ENCODE measurements around the gene RUNX1. TPM values are rescaled to one million over a fixed set of nuclear protein-coding genes. Genes with fewer than 3 reads are reported as not detected.

RUNX1 gene
- total RNA-seq, 4 donors from 2014 or later, result 3.9 to 14.5 (median 5.8) TPM

DNA sequence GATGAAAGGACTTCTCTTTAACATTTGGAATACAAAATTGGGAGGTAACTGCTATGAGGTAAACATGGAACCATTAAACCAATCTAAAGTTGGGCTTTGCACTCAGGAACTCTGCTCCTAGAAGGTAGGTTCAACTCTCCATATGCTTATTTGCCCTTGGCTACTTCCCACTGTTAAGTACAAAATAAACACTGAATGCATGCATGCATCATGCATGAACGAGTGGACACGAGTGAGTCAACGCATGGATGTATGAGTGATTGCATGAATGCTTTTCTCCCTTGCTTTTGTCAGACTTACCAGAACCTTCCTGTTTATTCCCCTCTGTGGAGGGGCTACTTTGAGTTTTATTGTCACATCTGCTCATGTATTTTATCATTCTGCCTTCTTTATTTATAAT, 42.4 kb upstream of the RUNX1 start:
- Histone ChIP-seq H3K4me1 (no peaks in the 10 kb centered on the region), H3K27ac (no peak overlapping the region), H3K4me3 (no peak overlapping the region), H3K36me3 (no peaks in the 10 kb centered on the region), H3K9me3 (no peaks in the 10 kb centered on the region), H3K27me3 (no peaks in the 10 kb centered on the region)
- TF ChIP-seq, protein P1, sequence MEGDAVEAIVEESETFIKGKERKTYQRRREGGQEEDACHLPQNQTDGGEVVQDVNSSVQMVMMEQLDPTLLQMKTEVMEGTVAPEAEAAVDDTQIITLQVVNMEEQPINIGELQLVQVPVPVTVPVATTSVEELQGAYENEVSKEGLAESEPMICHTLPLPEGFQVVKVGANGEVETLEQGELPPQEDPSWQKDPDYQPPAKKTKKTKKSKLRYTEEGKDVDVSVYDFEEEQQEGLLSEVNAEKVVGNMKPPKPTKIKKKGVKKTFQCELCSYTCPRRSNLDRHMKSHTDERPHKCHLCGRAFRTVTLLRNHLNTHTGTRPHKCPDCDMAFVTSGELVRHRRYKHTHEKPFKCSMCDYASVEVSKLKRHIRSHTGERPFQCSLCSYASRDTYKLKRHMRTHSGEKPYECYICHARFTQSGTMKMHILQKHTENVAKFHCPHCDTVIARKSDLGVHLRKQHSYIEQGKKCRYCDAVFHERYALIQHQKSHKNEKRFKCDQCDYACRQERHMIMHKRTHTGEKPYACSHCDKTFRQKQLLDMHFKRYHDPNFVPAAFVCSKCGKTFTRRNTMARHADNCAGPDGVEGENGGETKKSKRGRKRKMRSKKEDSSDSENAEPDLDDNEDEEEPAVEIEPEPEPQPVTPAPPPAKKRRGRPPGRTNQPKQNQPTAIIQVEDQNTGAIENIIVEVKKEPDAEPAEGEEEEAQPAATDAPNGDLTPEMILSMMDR (IDR thresholded peaks at IDR 0.05), result no peak
- TF ChIP-seq POLR2AphosphoS5 (IDR thresholded peaks at IDR 0.05), result no peak
- WGBS, 2 donors (ENCODE audit: low coverage in 1 of 2), result 61 to 75% methylated on average over 3 of the region's 3 CpGs
- no peak for ATAC-seq

DNA sequence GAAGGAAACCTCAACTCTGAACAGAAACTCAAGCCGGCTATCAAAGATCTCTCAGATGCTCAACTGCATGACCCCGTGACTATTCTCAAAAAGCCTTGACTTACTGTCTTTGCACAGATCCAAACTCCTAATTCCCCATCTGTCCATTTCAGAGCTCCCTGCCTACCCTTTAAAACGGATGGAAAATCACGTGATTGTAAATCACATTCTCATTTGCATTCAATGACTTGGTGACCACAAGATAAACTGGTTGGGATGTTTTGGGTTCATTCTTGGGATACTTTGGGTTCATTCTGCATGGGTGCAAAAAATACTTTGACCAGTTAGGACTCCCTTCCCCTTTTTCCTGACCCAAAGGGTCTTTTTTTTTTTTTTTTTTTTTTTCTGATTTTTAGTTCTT, 41.3 kb upstream of the RUNX1 start:
- Histone ChIP-seq H3K36me3 (no peaks in the 10 kb centered on the region), H3K9me3 (no peaks in the 10 kb centered on the region), H3K27ac (no peak overlapping the region), H3K27me3 (no peaks in the 10 kb centered on the region), H3K4me3 (no peak overlapping the region), H3K4me1 (no peaks in the 10 kb centered on the region)
- 74 to 82% methylated on average over 4 of the region's 4 CpGs for WGBS, 2 donors (ENCODE audit: low coverage in 1 of 2)
- TF ChIP-seq POLR2AphosphoS5 (IDR thresholded peaks at IDR 0.05) (no peak), POLR2A (IDR thresholded peaks at IDR 0.05) (no peak)
- no peak for ATAC-seq

DNA sequence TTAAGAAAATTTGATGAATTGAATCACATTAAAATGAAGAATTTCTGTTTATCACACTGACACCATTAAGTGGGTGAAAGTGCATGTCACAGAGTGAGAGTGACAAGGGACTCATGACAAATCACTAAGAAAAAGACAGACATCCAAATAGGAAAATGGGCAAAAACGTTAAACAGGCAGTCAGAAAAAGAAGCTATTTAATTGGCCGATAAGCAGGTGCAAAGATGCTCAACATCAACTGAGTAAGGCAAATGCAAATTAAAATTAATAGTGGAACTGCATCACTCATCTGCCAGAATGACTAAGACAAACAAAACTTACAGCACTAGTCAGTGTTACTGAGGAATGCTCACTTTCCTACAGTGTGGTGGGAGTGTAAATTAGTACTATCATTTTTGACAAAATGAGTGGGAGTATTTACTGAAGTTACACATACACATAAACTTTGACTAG, 39.2 kb upstream of the RUNX1 start:
- 59% methylated on average over 2 of the region's 2 CpGs; no CpG with 5 or more reads in 1 of the 2 donors for WGBS, 2 donors (ENCODE audit: low coverage in 1 of 2)
- TF ChIP-seq POLR2A (IDR thresholded peaks at IDR 0.05) (no peak), EP300 (IDR thresholded peaks at IDR 0.05) (no peak), POLR2AphosphoS5 (IDR thresholded peaks at IDR 0.05) (no peak)
- TF ChIP-seq, protein P1 (IDR thresholded peaks at IDR 0.05), result no peak
- no peak for ATAC-seq
- Histone ChIP-seq H3K27me3 (no peaks in the 10 kb centered on the region), H3K9me3 (no peaks in the 10 kb centered on the region), H3K36me3 (no peaks in the 10 kb centered on the region), H3K4me1 (no peaks in the 10 kb centered on the region), H3K27ac (no peak overlapping the region), H3K4me3 (no peak overlapping the region)

DNA sequence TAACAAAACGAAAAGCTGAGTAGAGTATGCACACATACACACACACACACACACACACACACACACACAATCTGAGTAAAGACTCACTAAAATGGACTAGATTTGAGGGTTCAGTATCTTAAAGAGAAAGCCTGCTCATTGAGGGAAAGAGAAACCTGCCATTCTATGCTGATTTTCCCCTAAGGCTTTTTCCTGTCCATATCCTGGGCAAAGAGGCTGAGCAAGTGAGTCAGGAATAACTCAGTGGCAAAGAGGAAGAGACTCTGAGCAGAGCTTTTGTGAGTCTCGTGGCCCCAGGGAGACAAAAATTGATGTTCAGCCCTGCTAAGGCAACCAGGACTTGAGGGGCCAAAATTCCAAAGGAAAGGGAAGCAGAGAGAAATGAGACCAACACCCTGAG, 37.3 kb upstream of the RUNX1 start:
- 0 to 44% methylated on average over 1 to 2 of the region's 2 CpGs for WGBS, 2 donors (ENCODE audit: low coverage in 1 of 2)
- H3K27ac ChIP-seq, result no peak overlapping the region

DNA sequence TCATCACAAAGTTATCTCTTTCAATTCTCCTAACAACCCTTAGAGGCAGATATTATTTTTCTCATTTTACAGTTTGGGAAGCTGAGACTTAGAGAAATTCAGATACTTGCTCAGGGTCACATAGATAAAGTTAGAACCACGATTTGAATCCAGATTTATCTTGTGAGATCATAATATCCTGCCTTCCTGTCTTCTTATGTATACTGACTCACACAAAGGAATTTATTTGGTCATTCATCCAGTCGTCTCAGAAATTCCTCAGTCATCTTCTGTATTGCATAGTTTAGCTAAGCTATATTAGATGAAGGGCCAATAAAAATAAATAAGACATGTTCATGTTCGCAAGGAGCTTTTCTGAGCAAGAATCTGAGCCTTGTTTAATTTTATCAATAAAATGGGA, 35.8 kb upstream of the RUNX1 start:
- WGBS, 2 donors (ENCODE audit: low coverage in 1 of 2), result 10 to 16% methylated on average over 3 of the region's 3 CpGs
- TF ChIP-seq POLR2AphosphoS5 (IDR thresholded peaks at IDR 0.05) (no peak), EP300 (IDR thresholded peaks at IDR 0.05) (no peak), POLR2A (IDR thresholded peaks at IDR 0.05) (no peak)
- TF ChIP-seq, protein P1 (IDR thresholded peaks at IDR 0.05), result no peak
- H3K9me3 ChIP-seq, result no peaks in the 10 kb centered on the region
- ATAC-seq, result no peak
- H3K4me3 ChIP-seq, result no peak overlapping the region
- H3K27me3 ChIP-seq, result no peaks in the 10 kb centered on the region
- no peak overlapping the region for H3K27ac ChIP-seq
- H3K4me1 ChIP-seq, result no peaks in the 10 kb centered on the region
- no peaks in the 10 kb centered on the region for H3K36me3 ChIP-seq

More for the DNA sequence above, 37.3 kb upstream of the RUNX1 start:
- Histone ChIP-seq H3K27me3 (no peaks in the 10 kb centered on the region), H3K4me1 (no peaks in the 10 kb centered on the region), H3K9me3 (no peaks in the 10 kb centered on the region), H3K36me3 (no peaks in the 10 kb centered on the region), H3K4me3 (no peak overlapping the region)
- no peak for ATAC-seq
- TF ChIP-seq, protein P1 (IDR thresholded peaks at IDR 0.05), result no peak
- TF ChIP-seq POLR2AphosphoS5 (IDR thresholded peaks at IDR 0.05), result no peak
- no peak for TF ChIP-seq EP300 (IDR thresholded peaks at IDR 0.05)
- TF ChIP-seq POLR2A (IDR thresholded peaks at IDR 0.05), result no peak
